GM19372 (cell line): ENCODE measurements around the gene PRDX3.

Experiments used
- ATAC-seq: cut with Tn5 transposase; IDR thresholded peaks from one replicate; pipeline ENCODE4 v1.9.1; 2021; ENCODE audit warnings: mild to moderate bottlenecking, low read depth, moderate library complexity; ENCODE audit not compliant: unreplicated experiment

Gene PRDX3

GRCh38 chr10:119178372-119179119 lies at the start of gene PRDX3:
Gene PRDX3 (minus strand): TSS chr10:119178812. CDS start chr10:119178790, 22 bp downstream.
- peak; percentile 92 for ATAC-seq

DNA sequence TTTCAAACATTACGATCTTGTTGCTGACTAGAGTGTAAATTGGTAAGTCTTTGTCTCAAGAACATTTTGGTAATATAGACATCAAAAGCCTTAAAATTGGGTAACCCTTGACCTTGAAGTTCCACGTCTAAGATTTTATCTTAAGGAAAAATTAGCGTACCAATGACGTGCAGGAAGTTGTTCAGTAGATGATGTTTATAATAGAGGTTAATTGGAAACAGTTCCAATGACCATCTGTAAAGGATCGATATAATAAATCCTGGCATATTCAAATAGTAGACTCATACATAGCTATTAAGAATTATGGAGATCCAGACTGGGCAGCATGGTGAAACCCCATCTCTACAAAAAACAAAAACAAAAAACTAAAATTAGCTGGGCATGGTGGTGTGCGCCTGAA lies 49.2 kb upstream of the PRDX3 start:
- no peak for ATAC-seq

DNA sequence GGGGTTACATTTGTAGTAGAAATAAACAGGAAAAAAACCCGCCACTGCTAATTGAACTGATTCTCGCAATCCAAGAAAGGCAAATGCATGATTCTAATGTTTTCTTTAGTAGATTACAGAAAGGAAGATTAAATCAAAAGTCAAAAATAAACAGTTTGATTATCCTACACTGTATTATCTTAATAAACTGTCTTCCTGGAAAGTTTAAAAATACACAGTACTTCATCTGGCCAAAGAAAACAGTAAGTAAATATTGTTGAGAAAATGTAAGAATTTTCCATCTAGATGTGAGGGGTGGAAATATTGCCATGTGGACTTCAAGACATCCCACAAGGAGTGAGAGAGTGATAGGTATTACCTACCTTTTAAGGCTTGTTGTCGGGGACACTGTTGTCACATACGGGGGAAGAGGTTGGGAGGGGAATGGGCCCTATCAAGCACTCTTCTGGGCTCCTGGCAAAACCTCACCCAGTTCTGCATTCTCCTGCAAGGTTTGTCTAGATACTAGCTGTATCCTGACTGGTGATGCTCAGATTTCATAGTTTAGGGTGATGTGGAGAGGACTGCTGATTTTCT lies 46.6 kb upstream of the PRDX3 start:
- ATAC-seq: no peak

DNA sequence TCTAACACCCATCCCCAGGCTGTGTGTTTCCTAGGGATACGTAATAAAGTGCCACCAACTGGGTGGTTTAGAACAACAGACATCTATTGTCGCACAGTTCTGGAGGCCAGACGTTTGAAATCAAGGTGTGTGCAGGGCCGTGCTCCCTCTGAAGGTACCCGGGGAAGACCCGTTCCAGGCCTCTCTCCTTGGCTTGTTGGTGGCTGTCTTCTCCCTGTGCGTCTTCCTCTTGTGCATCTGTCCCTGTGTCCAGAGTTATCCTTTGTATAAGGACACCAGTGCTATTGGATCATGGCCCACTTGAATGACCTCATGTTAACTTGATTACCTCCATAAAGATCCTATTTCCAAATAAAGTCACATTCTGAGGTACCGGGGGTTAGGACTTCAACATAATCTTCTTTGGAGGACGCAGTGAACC lies 44.4 kb upstream of the PRDX3 start:
- ATAC-seq: no peak

DNA sequence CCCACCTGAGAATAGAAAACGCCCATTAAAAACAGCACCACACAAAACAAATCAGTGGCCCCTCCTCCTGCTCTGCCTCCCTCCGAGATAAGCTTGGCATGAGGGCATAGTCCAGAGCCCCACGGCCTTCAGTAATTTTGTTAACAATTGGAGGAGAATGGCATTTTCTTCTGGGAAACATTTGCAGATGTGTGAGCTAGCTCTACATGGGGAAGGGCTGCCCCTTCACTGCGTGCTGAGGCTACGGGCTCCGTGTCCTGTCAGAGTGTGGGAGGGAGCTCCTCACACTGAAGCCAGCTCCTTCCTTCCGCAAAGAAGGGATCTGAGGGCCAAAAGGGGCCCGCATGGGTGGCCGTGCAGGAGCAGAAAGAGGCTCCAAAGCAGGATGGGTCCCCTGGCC lies 43.9 kb upstream of the PRDX3 start:
- ATAC-seq: no peak

- ATAC-seq: no peak
Observed at GRCh38 chr10:119221666-119222065, 43.1 kb upstream of the PRDX3 start.

- no peak for ATAC-seq
Observed at GRCh38 chr10:119221201-119221600, 42.6 kb upstream of the PRDX3 start.

DNA sequence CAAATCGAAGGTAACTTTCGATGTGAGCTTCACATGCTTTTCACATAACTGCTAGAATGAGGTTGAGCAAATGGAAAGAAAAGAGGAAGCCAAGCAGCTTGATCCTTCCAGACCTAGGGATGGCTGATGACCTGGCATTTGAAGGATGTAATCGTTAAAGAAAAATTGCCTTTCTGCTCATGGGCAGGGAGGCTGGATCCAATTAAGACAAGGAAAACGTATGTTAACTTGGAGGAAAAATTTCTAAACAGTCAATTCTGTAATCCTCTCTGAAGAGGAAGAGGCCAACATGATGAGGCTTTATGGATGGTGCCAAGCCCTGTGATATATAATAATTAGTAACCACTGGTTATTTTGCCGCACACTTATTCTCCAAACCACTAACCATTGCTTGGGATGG lies 41.3 kb upstream of the PRDX3 start:
- ATAC-seq: no peak

- no peak for ATAC-seq
Observed at GRCh38 chr10:119217991-119218490, 39.4 kb upstream of the PRDX3 start.

DNA sequence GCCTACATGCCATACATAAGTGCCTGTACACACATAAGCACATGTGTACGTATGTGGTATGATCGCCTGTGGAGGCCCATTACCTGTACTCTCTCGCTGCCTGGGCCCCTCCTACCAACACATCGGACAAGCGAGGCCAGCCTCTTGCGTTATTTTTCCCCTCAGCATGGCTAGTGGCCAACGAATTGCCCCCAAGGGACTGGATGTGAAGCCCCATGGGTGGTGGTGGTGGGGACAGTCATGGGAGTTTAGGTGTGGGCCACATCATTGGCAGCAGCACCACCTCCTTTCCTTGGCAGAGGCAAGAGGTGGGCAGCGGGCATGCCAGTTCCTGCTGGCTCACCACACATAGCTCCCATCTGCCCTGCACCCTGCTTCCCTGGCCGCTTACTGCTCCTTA lies 38.8 kb upstream of the PRDX3 start:
- ATAC-seq: no peak

GRCh38 chr10:119216127-119216526 lies 37.5 kb upstream of the PRDX3 start:
- no peak for ATAC-seq

- no peak for ATAC-seq
Observed at GRCh38 chr10:119215371-119215770, 36.8 kb upstream of the PRDX3 start.

DNA sequence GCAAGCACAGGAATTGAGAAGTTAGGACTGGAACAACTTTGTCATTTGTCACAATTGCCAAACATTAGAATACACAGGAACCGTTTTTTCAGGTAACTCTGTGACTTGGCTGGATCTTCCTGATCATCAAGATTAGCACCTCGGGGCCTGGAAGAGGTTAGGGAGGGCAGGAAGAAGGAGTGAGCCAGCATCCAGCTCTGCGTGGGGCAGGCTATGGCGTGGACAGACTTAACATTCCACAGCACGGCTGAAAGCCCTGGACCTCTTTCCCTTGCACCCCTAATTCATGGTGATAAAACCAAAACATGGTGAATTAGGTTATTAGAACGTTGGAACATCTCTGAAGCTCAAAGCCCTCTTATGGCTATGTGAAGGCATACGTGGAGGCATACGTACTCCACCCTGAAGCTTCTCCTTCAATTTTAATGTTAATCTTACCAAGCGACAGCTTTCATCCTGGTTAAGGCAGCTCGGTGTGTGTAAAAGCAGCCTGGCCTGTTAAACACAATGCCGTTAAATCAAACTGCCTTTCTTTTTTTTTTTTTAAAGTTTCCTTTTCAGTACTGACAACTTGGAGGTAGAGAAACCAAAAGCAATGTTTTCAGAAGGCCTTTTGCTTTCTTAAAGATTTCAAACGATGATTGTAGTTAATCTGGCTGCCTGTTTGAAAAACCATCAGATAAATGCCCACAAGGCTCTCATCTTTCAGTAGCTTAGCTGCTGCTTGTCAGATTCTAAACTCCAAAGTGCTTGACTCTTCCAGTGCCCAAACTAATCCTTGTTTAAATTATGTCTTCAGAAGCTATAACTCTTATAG lies 33.2 kb upstream of the PRDX3 start:
- no peak for ATAC-seq

DNA sequence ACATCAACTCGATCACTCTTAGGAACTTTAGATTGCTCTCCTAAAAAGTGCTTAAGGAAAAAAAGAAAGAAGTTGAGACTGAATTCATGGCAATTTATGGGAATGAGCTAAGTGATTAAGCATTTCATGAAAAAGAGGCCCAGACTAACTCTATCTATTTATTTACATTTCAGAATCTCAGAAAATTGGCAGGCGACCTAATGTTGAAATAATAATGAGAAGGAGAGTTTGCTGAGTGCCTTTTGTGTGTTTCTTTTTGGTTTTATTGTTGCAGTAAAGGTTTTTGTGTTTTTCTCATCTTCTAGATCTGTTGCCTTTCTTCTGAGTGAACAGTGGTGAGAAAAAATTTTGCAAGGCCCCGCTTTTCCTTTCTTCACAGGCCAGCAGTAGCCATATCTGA lies 32.6 kb upstream of the PRDX3 start:
- ATAC-seq: no peak

- ATAC-seq: no peak
Observed at GRCh38 chr10:119210633-119211032, 32.0 kb upstream of the PRDX3 start.

DNA sequence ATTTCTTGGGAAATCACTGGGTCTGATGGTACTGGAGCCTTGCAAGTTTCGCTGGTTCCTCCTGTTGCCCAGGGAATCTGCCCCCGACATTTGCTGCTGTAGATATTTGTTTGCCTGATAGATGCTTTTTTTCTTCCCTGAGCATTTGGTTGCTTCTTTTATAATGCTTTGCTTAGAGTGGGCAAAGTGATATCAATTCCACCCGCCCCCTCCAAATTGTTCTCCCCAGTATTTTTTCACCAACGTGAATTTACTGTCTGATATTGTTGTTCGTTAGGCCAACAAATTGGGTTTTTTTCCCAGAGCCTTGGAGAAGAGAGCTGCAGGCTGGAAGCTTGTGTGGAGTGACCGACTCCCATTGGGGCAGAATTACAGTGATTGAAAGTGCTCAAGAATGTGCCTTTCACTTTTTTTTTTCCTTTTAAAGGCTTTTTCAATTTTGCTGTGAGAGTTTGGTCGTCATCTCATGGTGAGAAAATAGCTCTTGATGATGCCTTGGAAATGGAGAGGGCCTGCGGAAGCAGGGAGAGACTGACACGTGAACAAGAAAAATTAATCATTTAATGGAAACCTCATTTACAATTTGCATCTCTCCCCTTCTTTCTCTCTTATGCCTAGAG lies 31.2 kb upstream of the PRDX3 start:
- no peak for ATAC-seq

GRCh38 chr10:119209035-119209735 lies 30.6 kb upstream of the PRDX3 start:
- ATAC-seq: no peak

DNA sequence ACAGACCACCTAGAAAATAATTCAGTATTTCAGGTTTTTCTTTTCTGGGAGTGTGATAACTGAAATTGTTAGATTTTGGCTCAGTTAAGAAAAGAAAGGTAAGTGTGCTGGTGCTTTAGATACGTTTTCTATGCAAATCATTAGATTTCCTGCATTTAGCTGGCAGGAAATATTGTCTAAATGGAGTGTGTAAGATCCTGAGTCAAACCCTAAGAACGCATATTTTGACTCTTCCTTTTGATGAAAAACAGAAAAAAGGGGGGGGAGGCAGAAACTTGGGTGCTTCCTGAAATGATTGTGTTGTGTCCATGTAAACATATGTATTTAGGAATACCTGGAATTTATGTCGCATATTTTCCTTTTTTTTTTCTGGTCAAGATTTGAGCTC lies 29.9 kb upstream of the PRDX3 start:
- ATAC-seq: no peak

- ATAC-seq: no peak
Observed at GRCh38 chr10:119207713-119208552, 29.3 kb upstream of the PRDX3 start.

DNA sequence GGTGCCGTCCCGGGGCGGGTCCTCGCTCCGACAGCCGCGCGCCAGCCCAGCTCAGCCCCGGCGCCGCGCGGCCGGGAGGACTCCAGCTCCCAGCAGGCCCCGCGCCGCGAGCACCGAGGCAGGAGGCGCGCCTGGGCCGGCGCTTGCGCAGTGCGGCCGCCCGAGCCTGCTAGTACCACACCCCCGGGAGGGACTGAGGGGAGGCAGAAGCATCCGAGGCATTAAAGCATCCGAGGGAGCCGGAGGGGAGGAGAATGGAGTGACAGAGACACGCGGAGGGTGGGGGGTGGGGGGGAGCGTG lies 28.7 kb upstream of the PRDX3 start, which contains the start of gene GRK5:
TSS of gene GRK5 (plus strand) at position 206 of the 301 bp plus-strand sequence. CDS start 347 bp downstream, outside the sequence.
- ATAC-seq: peak; percentile 75
